Endodermal cell (in vitro differentiated cells): Measurements from ENCODE around the gene ATP11C. TPM values are rescaled to one million over a fixed set of nuclear protein-coding genes. Genes with fewer than 3 reads are reported as not detected.

Experiments used
- DNase-seq: peaks from one replicate; pipeline ENCODE4 v3.0.0-alpha.2; 2017
- H3K27ac ChIP-seq: 2 replicates; pipeline ENCODE4 v1.5.1; 2013; ENCODE audit warnings: mild to moderate bottlenecking, low read depth, low read length, moderate library complexity
- H3K27me3 ChIP-seq: 2 replicates; pipeline ENCODE4 v1.6.1; 2013; ENCODE audit warnings: mild to moderate bottlenecking, low read length, moderate library complexity; ENCODE audit not compliant: insufficient read depth, control insufficient read depth, poor library complexity, severe bottlenecking
- H3K36me3 ChIP-seq: 2 replicates; pipeline ENCODE4 v1.7.0; 2013; ENCODE audit warnings: mild to moderate bottlenecking, low read length, moderate library complexity; ENCODE audit not compliant: control insufficient read depth, insufficient read depth
- H3K4me1 ChIP-seq: one replicate; pipeline ENCODE4 v1.7.0; 2013; ENCODE audit warnings: low read length; ENCODE audit not compliant: control insufficient read depth, insufficient read depth
- H3K4me3 ChIP-seq: 2 replicates; pipeline ENCODE4 v1.5.1; 2013; ENCODE audit warnings: mild to moderate bottlenecking, low read length, moderate library complexity
- H3K9ac ChIP-seq: 2 replicates; pipeline ENCODE4 v1.6.1; 2013; ENCODE audit warnings: mild to moderate bottlenecking, low read length, moderate library complexity; ENCODE audit not compliant: poor library complexity, severe bottlenecking; ENCODE audit errors: extremely low read depth
- H3K9me3 ChIP-seq: 2 replicates; pipeline ENCODE4 v1.6.1; 2013; ENCODE audit warnings: mild to moderate bottlenecking, low read length, moderate library complexity; ENCODE audit not compliant: control insufficient read depth
- H3K27ac Mint-ChIP-seq: 2 replicates; pipeline ENCODE4 v1.8.0; 2020; ENCODE audit warnings: mixed read lengths
- H3K27me3 Mint-ChIP-seq: 2 replicates; pipeline ENCODE4 v1.8.0; 2021; ENCODE audit warnings: mild to moderate bottlenecking, mixed read lengths; ENCODE audit not compliant: insufficient read depth
- H3K36me3 Mint-ChIP-seq: 2 replicates; pipeline ENCODE4 v1.8.0; 2020; ENCODE audit warnings: low read depth, mixed read lengths
- H3K4me1 Mint-ChIP-seq: 2 replicates; pipeline ENCODE4 v1.8.0; 2020; ENCODE audit warnings: mixed read lengths
- H3K4me3 Mint-ChIP-seq: 2 replicates; pipeline ENCODE4 v1.8.0; 2020; ENCODE audit warnings: mild to moderate bottlenecking, moderate library complexity, mixed read lengths
- H3K9me3 Mint-ChIP-seq: 2 replicates; pipeline ENCODE4 v1.8.0; 2020; ENCODE audit warnings: mild to moderate bottlenecking, mixed read lengths
- WGBS, 2 experiments: methylation state at CpG; one replicate each; pipeline versions ENCODE4 v1.1.5 to v1.1.7; 2013; ENCODE audit warnings: missing lambda C conversion rate in 2 of 2, mixed read lengths in 1 of 2; ENCODE audit not compliant: insufficient coverage in 1 of 2, insufficient read length in 1 of 2; 5-methylcytosine and 5-hydroxymethylcytosine counted together
- total RNA-seq, 2 donors: library from RNA; stranded (reverse); fragmentation: NEBNext Ultra II Directional in 1 of 2; extraction: Animal tissue kit (Norgen Biotek cat#: 25700) in 1 of 2; gene quantifications; 2 replicates in 1 of 2; 3 replicates in 1 of 2; pipeline ENCODE4 v1.2.1, GENCODE V29; 2021
- TF ChIP-seq, protein P1 (sequence below): fragments of 200-600 bp; sonication (generic); conservative IDR thresholded peaks from 2 replicates; pipeline ENCODE4 v1.5.0; 2021; ENCODE audit warnings: antibody characterized with exemption, mild to moderate bottlenecking

Gene ATP11C
- total RNA-seq, 2 donors from 2014 or later = 62.9 to 114 TPM

- H3K27ac ChIP-seq = no peak overlapping the region
- no peaks in the 10 kb centered on the region for H3K4me1 ChIP-seq
- Mint-ChIP-seq H3K27me3 (no peaks in the 10 kb centered on the region), H3K4me1 (peaks cover 3% of the 10 kb centered on the region), H3K9me3 (peaks cover 4% of the 10 kb centered on the region), H3K27ac (no peak overlapping the region), H3K36me3 (peaks cover 86% of the 10 kb centered on the region), H3K4me3 (no peak overlapping the region)
- no peaks in the 10 kb centered on the region for H3K27me3 ChIP-seq
- H3K36me3 ChIP-seq = peaks cover 13% of the 10 kb centered on the region
- H3K9ac ChIP-seq = no peak overlapping the region
- no peak overlapping the region for H3K4me3 ChIP-seq
- TF ChIP-seq, protein P1, sequence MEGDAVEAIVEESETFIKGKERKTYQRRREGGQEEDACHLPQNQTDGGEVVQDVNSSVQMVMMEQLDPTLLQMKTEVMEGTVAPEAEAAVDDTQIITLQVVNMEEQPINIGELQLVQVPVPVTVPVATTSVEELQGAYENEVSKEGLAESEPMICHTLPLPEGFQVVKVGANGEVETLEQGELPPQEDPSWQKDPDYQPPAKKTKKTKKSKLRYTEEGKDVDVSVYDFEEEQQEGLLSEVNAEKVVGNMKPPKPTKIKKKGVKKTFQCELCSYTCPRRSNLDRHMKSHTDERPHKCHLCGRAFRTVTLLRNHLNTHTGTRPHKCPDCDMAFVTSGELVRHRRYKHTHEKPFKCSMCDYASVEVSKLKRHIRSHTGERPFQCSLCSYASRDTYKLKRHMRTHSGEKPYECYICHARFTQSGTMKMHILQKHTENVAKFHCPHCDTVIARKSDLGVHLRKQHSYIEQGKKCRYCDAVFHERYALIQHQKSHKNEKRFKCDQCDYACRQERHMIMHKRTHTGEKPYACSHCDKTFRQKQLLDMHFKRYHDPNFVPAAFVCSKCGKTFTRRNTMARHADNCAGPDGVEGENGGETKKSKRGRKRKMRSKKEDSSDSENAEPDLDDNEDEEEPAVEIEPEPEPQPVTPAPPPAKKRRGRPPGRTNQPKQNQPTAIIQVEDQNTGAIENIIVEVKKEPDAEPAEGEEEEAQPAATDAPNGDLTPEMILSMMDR = no peak
- 85% methylated on average over 1 of the region's 1 CpG; no CpG with 5 or more reads in 1 of the 2 experiments for WGBS, 2 experiments
- H3K9me3 ChIP-seq = no peaks in the 10 kb centered on the region
- DNase-seq = no peak
These were observed 148.9 kb downstream of the ATP11C start for GRCh38 chrX:139783959-139784358.

GRCh38 chrX:139783030-139783429, 149.8 kb downstream of the ATP11C start:
- H3K36me3 ChIP-seq = peaks cover 13% of the 10 kb centered on the region
- H3K9me3 ChIP-seq = no peaks in the 10 kb centered on the region
- H3K4me3 Mint-ChIP-seq = no peak overlapping the region
- TF ChIP-seq, protein P1 = no peak
- H3K4me3 ChIP-seq = no peak overlapping the region
- H3K27ac Mint-ChIP-seq = no peak overlapping the region
- H3K9ac ChIP-seq = no peak overlapping the region
- WGBS, 2 experiments = 95% methylated on average over 2 of the region's 3 CpGs; no CpG with 5 or more reads in 1 of the 2 experiments
- H3K4me1 Mint-ChIP-seq = peaks cover 3% of the 10 kb centered on the region
- peaks cover 86% of the 10 kb centered on the region for H3K36me3 Mint-ChIP-seq
- no peak overlapping the region for H3K27ac ChIP-seq
- peaks cover 4% of the 10 kb centered on the region for H3K9me3 Mint-ChIP-seq
- H3K27me3 ChIP-seq = no peaks in the 10 kb centered on the region
- no peak for DNase-seq
- no peaks in the 10 kb centered on the region for H3K27me3 Mint-ChIP-seq
- H3K4me1 ChIP-seq = no peaks in the 10 kb centered on the region

GRCh38 chrX:139776599-139776998, 156.3 kb downstream of the ATP11C start:
- Histone ChIP-seq H3K9ac (no peak overlapping the region), H3K4me1 (no peaks in the 10 kb centered on the region), H3K27ac (no peak overlapping the region), H3K27me3 (no peaks in the 10 kb centered on the region), H3K9me3 (peaks cover 9% of the 10 kb centered on the region), H3K4me3 (no peak overlapping the region), H3K36me3 (peaks cover 7% of the 10 kb centered on the region)
- 80% methylated on average over 1 of the region's 3 CpGs; no CpG with 5 or more reads in 1 of the 2 experiments for WGBS, 2 experiments
- peaks cover 89% of the 10 kb centered on the region for H3K36me3 Mint-ChIP-seq
- DNase-seq = no peak
- H3K9me3 Mint-ChIP-seq = peaks cover 27% of the 10 kb centered on the region
- H3K27ac Mint-ChIP-seq = no peak overlapping the region
- H3K27me3 Mint-ChIP-seq = no peaks in the 10 kb centered on the region
- no peak overlapping the region for H3K4me3 Mint-ChIP-seq
- peaks cover 10% of the 10 kb centered on the region for H3K4me1 Mint-ChIP-seq
- TF ChIP-seq, protein P1 = peak; percentile 42
